HG03196 (cell line): Measurements from ENCODE around the gene RIPOR3.
"Not testable (repeated sequence)": the region's sequence is repeated elsewhere in the genome, so short reads cannot be mapped to it uniquely, and the experiment has no call there.

Experiments
- ATAC-seq: cut with Tn5 transposase; IDR thresholded peaks from one replicate; pipeline ENCODE4 v1.9.1; 2021; ENCODE audit not compliant: unreplicated experiment

Gene RIPOR3

GRCh38 chr20:50704971-50705370 lies 13.6 kb upstream of the RIPOR3 start:
- ATAC-seq = no peak

DNA sequence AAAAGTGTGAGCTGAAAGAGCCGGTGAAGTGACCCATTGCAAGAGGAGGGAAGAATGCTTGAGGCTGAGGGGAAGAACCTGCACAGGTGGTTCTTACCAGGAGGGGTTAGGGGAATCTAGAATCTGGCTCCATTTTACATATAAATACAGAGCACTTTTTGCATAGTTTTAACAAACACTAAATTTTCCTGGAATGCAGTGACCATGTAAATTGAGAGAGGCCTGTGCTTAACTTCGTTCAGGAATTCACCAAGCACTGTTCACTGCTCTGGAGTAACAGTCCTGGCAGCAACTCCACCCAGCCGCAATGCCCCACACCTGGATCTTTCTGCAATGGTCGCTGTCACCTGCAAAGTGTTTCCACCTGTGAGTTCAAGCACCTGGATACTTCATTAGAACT lies 13.2 kb upstream of the RIPOR3 start:
- no peak for ATAC-seq

DNA sequence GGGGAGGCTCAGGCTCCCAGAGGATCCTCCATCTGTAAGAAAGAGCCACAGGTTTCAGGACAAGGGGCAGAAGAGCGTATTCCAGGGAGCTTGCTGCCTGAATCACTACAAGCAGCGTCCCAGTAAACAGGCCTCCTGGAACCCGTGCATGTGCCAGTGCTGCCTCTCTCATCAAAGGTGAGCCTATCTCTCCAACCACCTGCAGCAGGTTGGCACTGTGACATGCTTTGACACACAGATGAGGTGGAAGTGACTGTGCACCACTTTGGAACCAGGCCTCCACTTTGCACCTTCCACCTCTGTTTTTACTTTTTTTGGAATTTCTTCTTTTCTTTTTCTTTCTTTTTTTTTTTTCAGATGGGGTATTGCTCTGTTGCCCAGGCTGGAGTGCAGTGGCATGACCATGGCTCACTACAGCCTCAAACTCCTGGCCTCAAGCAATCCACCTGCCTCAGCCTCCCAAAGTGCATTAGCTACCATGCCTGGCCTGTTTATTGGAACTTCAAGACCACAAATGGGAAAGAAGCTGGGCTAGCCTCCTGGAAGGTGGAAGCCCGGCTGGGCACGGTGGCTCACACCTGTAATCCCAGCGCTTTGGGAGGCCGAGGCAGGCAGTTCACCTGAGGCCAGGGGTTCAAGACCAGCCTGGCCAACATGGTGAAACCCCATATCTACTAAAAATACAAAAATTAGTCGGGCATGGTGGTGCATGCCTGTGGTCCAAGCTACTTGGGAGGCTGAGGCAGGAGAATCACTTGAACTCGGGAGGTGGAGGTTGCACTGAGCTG lies 12.5 kb upstream of the RIPOR3 start:
- ATAC-seq = not testable (repeated sequence)

GRCh38 chr20:50701041-50701963 lies 10.0 kb upstream of the RIPOR3 start:
- ATAC-seq = no peak

DNA sequence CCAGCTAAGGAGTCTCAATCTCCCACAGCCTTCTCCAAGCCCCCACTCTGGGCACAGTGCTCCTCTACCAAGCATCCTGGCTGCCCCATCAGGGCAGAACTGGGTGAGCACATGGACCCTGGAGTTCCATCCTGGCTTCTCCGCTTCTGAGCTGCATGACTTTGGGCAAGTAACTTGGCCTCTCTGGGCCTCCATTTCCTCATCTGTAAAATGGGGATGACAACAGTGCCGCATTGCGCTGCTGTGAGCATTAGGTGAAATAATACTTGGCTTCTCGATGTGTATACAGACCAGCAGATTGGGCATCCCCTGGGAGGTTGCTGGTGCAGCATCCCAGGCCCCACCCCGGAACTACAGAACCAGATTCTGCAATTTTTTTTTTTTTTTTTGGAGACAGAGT lies 8.3 kb upstream of the RIPOR3 start:
- no peak for ATAC-seq

DNA sequence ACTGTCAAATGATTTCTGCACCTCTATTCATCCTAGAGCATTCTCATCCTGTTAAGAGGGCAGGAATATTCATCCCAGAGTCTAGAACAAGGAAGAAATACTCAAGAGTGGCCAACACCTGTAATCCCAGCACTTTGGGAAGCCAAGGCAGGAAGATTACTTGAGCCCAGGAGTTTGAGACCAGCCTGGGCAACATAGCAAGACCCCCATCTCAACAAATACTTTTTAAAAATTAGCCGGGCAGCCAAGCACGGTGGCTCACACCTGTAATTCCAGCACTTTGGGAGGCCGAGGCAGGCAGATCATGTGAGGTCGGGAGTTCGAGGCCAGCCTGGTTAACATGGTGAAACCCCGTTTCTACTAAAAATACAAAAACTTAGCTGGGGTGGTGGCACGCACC lies 6.9 kb upstream of the RIPOR3 start:
- ATAC-seq = not testable (repeated sequence)

DNA sequence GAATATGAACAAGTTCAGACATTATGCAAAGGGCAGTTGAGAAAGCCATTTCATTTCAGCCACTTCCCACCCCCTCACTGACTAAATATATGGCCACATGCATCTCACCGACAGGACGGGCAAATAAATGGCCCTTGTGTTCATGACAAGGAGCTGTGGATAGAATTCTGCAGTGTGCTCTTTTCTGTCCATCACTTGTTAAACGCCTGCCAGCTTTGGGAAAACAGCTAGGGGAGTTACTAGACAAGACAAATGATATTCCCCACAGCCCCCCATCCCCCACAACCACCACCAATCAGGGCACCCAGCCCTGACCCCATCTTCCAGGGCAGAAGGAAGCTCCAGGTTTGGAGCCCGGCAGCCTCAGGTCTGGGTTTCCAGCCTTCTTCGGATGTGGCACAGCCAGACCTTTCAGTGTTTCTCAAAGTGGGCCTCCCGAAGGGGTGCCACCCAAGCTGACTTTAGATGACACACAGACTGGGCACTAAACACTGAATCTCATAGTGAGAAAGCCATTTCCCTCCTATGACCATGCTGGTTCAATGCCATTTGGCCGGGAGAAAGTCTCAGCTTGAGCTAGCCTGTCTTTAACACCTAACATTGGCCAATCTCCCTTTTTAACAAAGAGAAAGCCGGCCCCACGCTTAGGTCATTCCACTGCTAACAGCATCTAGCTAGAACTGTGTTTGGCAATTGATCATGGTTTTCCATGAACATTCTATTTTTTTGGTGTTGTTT lies 4.0 kb upstream of the RIPOR3 start:
- ATAC-seq = no peak

DNA sequence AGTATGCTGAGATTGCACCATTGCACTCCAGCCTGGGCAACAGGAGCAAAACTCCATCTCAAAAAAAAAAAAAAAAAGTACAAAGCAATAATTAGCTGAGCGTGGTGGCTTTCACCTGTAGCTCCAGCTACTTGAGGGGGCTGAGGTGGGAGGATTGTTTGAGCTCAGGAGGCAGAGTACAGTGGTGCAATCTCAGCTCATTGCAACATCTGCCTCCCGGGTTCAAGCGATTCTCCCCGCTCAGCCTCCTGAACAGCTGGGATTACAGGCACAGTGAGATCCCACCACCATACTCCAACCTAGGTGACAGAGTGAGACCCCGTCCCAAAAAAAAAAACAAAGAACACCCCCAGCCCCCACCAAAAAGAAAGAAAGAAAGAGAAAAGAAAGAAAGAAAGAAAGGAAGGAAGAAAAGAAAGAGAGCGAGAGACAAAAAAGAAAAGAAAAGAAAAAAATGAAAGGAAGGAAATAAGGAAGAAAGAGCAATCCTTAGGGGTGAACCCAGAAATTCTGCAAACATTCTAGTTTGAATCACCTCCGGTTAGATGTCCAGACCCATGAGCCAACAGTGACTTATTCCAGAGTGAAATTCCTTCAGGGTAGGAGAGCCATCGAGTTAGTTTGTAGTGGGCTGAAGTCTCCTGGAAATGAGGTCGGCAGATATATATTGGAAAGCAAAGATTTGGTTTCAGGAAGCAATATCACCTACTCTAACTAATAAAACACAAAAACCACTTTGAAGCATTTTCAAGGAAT lies 3.2 kb upstream of the RIPOR3 start:
- ATAC-seq = no peak

DNA sequence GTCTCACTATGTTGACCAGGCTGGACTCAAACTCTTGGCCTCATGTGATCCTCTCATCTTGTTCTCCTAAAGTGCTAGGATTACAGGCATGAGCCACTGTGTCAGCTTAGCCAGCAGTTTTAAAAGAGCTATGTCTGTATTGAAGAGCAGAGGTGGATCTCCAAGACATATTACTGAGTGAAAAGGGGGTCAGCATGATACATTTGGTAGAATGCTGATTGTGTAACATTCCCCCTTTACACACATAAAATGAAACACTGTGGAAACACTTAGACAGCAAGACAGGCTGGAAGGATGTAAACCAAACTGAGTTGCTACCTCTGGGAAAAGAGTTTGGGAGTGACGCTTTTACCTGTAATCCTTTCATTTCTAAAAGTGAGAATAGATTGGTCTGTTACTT lies 1.7 kb upstream of the RIPOR3 start:
- ATAC-seq = no peak

DNA sequence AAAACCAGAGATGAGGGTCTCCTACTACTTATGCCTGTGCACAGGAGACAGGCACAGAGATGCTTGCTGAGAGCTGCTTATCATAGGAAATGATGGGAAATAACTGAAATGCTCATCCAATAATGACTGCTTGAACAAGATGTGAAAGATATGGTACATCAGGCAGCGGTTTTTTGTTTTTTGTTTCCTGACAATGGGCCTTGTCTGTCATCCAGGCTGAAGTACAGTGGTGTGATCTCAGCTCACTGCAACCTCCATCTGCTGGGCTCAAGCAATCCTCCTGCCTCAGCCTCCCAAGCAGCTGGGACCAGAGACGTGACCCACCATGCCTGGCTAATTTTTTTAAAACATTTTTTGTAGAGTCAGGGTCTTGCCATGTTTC lies 1.2 kb upstream of the RIPOR3 start:
- ATAC-seq = no peak

GRCh38 chr20:50691573-50692551 lies 520 bp upstream of the RIPOR3 start:
- ATAC-seq = no peak

- no peak for ATAC-seq
These were observed 1.3 kb downstream of the RIPOR3 start for GRCh38 chr20:50689864-50690649.

DNA sequence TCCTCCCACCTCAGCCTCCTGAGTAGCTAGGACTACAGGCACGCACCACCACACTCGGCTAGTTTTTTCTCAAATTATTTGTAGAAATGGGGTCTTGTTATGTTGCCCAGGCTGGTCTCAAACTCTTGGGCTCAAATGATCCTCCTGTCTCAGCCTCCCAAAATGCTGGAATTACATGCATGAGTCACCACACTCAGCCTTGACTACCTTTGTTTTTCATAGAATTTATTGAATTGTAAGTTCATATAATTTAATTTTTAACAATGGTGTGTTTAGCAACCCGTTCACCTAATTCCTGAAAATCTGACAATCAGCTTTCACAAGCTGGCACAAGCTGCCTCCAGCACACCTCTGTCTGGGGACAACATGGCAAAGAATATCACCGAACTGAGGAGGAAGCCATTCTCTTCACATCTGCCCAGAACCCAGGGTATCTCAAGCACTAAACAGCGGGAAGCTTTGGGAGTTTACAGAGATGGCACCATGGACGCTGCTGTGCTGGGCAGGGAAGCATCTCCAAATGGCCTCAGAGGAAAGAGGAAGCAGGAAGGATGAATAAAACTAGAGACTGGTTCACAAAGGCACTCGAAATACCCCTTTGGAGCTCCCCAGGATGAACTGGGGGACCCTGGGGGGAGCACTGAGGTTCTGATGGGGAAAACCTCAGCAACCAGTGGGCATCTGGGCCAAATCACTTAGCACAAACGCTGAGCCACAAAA lies 2.9 kb downstream of the RIPOR3 start:
- no peak for ATAC-seq

- ATAC-seq = no peak
These were observed 4.5 kb downstream of the RIPOR3 start for GRCh38 chr20:50686821-50687220.

GRCh38 chr20:50683570-50683969 lies 7.8 kb downstream of the RIPOR3 start:
- no peak for ATAC-seq

DNA sequence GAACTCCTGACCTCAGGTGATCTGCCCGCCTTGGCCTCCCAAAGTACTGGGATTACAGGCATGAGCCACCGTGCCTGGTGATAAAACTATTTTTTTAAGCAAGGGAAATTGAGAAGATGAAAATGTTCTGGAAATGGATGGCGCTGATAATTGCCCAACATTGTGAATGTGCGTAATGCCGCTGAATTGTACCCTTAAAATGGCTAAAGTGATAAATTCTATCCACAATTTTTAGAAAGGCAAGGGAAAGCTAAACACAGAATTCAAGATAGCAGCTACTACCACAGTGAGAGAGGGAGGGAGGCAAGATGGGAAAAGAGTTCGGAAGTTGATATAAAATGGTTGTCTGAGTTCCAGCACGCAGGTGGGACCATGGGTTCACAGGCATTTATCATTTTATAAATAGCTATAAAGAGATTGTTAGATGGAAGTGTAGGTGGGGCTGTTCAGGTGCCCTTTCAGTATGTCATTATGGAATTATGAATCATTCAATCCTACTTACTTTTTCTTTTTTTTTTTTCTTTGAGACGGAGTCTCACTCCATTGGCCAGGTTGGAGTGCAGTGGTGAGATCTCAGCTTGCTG lies 8.3 kb downstream of the RIPOR3 start:
- ATAC-seq = no peak

GRCh38 chr20:50682065-50682464 lies 9.3 kb downstream of the RIPOR3 start:
- no peak for ATAC-seq
